Measurements from ENCODE around the gene IL36RN.

Gene IL36RN

GRCh38 chr2:113105047-113105785 lies 46.2 kb downstream of the IL36RN start:
- TF ChIP-seq CTCF (IDR thresholded peaks at IDR 0.05; ENCODE audit: borderline replicate concordance, insufficient read depth, low read depth, low read length) = no peak
- no peak overlapping the region for H3K4me3 ChIP-seq (ENCODE audit: low read depth, low read length)

GRCh38 chr2:113111121-113111520 lies 52.1 kb downstream of the IL36RN start:
- no peak overlapping the region for H3K4me3 ChIP-seq (ENCODE audit: low read depth, low read length)
- no peak for TF ChIP-seq CTCF (IDR thresholded peaks at IDR 0.05; ENCODE audit: borderline replicate concordance, insufficient read depth, low read depth, low read length)

- TF ChIP-seq CTCF (IDR thresholded peaks at IDR 0.05; ENCODE audit: borderline replicate concordance, insufficient read depth, low read depth, low read length) = no peak
- H3K4me3 ChIP-seq (ENCODE audit: low read depth, low read length) = no peak overlapping the region
These were observed 52.9 kb downstream of the IL36RN start for GRCh38 chr2:113111823-113112287.

GRCh38 chr2:113112441-113112840 lies 53.4 kb downstream of the IL36RN start:
- no peak for TF ChIP-seq CTCF (IDR thresholded peaks at IDR 0.05; ENCODE audit: borderline replicate concordance, insufficient read depth, low read depth, low read length)
- no peak overlapping the region for H3K4me3 ChIP-seq (ENCODE audit: low read depth, low read length)

- H3K4me3 ChIP-seq (ENCODE audit: low read depth, low read length) = no peak overlapping the region
These were observed 53.9 kb downstream of the IL36RN start for GRCh38 chr2:113112871-113113270.

GRCh38 chr2:113113807-113114206 lies 54.8 kb downstream of the IL36RN start:
- no peak for TF ChIP-seq CTCF (IDR thresholded peaks at IDR 0.05; ENCODE audit: borderline replicate concordance, insufficient read depth, low read depth, low read length)
- H3K4me3 ChIP-seq (ENCODE audit: low read depth, low read length) = no peak overlapping the region

More at GRCh38 chr2:113112871-113113270, 53.9 kb downstream of the IL36RN start:
- no peak for TF ChIP-seq CTCF (IDR thresholded peaks at IDR 0.05; ENCODE audit: borderline replicate concordance, insufficient read depth, low read depth, low read length)
